T-cell (primary cell): ENCODE results near the gene NDUFS7. TPM values are rescaled to one million over a fixed set of nuclear protein-coding genes. Genes with fewer than 3 reads are reported as not detected.

Source experiments
- ATAC-seq, 4 experiments: fragments of 200-7000 bp in 3 of 4; fragments of 150-1000 bp in 1 of 4; cut with Tn5 transposase; replicated peaks in 1 of 4; 1 replicate in 3 of 4; 2 replicates in 1 of 4; pipeline ENCODE4 v1.10.0; 2021; ENCODE audit warnings: moderate library complexity in 3 of 4, mild to moderate bottlenecking in 2 of 4, moderate number of reproducible peaks in 1 of 4
- CTCF ChIA-PET, 2 donors: fragments of 300-600 bp; sonication (Branson Sonifier 250); formaldehyde crosslinking; loops; one replicate each; lab custom pipeline; 2022; ENCODE audit warnings: antibody characterized with exemption in 2 of 2; lab: Charles Lee
- POLR2A ChIA-PET, 2 donors: fragments of 300-600 bp; sonication (Branson Sonifier 250); formaldehyde crosslinking; loops; one replicate each; lab custom pipeline; 2022; ENCODE audit warnings: antibody characterized with exemption in 2 of 2; lab: Charles Lee
- DNase-seq, 35 experiments: peaks; one replicate each; pipeline versions ENCODE4 v3.0.0 to v3.0.0-alpha.2; 2013 to 2023
- H3K27ac ChIP-seq: one replicate; pipeline ENCODE4 v1.5.1; 2013; ENCODE audit warnings: low read length
- H3K27me3 ChIP-seq, 2 experiments: replicated peaks in 1 of 2; 1 replicate in 1 of 2; 2 replicates in 1 of 2; pipeline versions ENCODE4 v1.6.1 to v1.7.0; 2013; ENCODE audit warnings: low read length in 1 of 2, mixed read lengths in 1 of 2; ENCODE audit not compliant: control insufficient read depth in 2 of 2, insufficient read depth in 2 of 2; ENCODE audit errors: extremely low read depth in 1 of 2
- H3K36me3 ChIP-seq, 2 donors: 1 replicate in 1 of 2; 2 replicates in 1 of 2; pipeline versions ENCODE4 v1.6.1 to v1.7.0; 2013; ENCODE audit warnings: low read length in 1 of 2; ENCODE audit not compliant: control insufficient read depth in 2 of 2, insufficient read depth in 1 of 2; ENCODE audit errors: extremely low read depth in 1 of 2
- H3K4me1 ChIP-seq, 2 experiments: 1 replicate in 1 of 2; 2 replicates in 1 of 2; pipeline versions ENCODE4 v1.6.1 to v1.7.0; 2013; ENCODE audit warnings: low read length in 2 of 2, mixed read lengths in 1 of 2; ENCODE audit not compliant: insufficient read depth in 2 of 2, control insufficient read depth in 1 of 2; ENCODE audit errors: extremely low read depth in 1 of 2
- H3K4me3 ChIP-seq, 2 donors: 1 replicate in 1 of 2; 2 replicates in 1 of 2; pipeline versions ENCODE4 v1.5.1 to v1.7.0; 2013; ENCODE audit warnings: mild to moderate bottlenecking in 2 of 2, low read length in 1 of 2, moderate library complexity in 1 of 2; ENCODE audit not compliant: control insufficient read depth in 1 of 2; ENCODE audit errors: extremely low read depth in 1 of 2
- H3K9me3 ChIP-seq: 2 replicates; pipeline ENCODE4 v1.7.0; 2013
- H3K27ac Mint-ChIP-seq, 2 donors: one replicate each; pipeline ENCODE4 v1.8.0; 2020 to 2021; ENCODE audit warnings: mild to moderate bottlenecking in 2 of 2, mixed read lengths in 2 of 2
- H3K27me3 Mint-ChIP-seq, 2 donors: one replicate each; pipeline ENCODE4 v1.8.0; 2021 to 2022; ENCODE audit warnings: mixed read lengths in 2 of 2
- H3K36me3 Mint-ChIP-seq: one replicate; pipeline ENCODE4 v1.8.0; 2021; ENCODE audit warnings: mixed read lengths
- H3K4me1 Mint-ChIP-seq, 3 donors: one replicate each; pipeline ENCODE4 v1.8.0; 2020 to 2022; ENCODE audit warnings: mixed read lengths in 3 of 3, mild to moderate bottlenecking in 1 of 3
- H3K4me3 Mint-ChIP-seq, 3 donors: one replicate each; pipeline ENCODE4 v1.8.0; 2020 to 2022; ENCODE audit warnings: mild to moderate bottlenecking in 3 of 3, mixed read lengths in 3 of 3, moderate library complexity in 3 of 3
- H3K9me3 Mint-ChIP-seq, 3 donors: one replicate each; pipeline ENCODE4 v1.8.0; 2020 to 2022; ENCODE audit warnings: mixed read lengths in 3 of 3
- WGBS: methylation state at CpG from one replicate; pipeline ENCODE4 v1.1.5; 2013; ENCODE audit warnings: missing lambda C conversion rate; ENCODE audit not compliant: insufficient coverage; 5-methylcytosine and 5-hydroxymethylcytosine counted together
- total RNA-seq, 35 experiments: library from RNA in 6 of 35; stranded (reverse) in 6 of 35; fragments of 120-200 nt in 1 of 35; gene quantifications; one replicate each; pipeline versions ENCODE4 v1.2.1 to v1.2.4 and lab custom pipeline; 2013 to 2026

The NDUFS7 gene
- total RNA-seq, 5 donors from 2014 or later (not counting 1 experiment from before 2014, with no cell fraction given) = 50.3 to 85.5 (median 79.6) TPM

GRCh38 chr19:1422360-1422759, 38.7 kb downstream of the NDUFS7 start:
- peaks cover 8 to 11% (median 9%) of the 10 kb centered on the region in 3 donors for H3K4me1 Mint-ChIP-seq
- peak in 1 of 4 experiments; percentile 6 for ATAC-seq
- H3K27me3 Mint-ChIP-seq = no peaks in the 10 kb centered on the region
- no peak overlapping the region for H3K4me3 Mint-ChIP-seq
- H3K4me3 ChIP-seq = no peak overlapping the region
- ChIA-PET POLR2A (no interaction called here), CTCF (interaction anchor here in 1 of 2 donors (0.5 kb wide), 1 partner anchor 796 kb away, joined by 3 read pairs; no protein-coding TSS in a partner anchor)
- no peaks in the 10 kb centered on the region for H3K9me3 ChIP-seq
- H3K4me1 ChIP-seq = peaks cover 0 to 7% of the 10 kb centered on the region in 2 experiments
- no peaks in the 10 kb centered on the region for H3K27me3 ChIP-seq
- H3K27ac Mint-ChIP-seq = no peak overlapping the region
- 87% methylated on average over 13 of the region's 16 CpGs for WGBS
- no peak overlapping the region for H3K27ac ChIP-seq
- no peak for DNase-seq
- peaks cover 54 to 91% of the 10 kb centered on the region in 2 donors for H3K36me3 ChIP-seq
- peaks cover 43% of the 10 kb centered on the region for H3K36me3 Mint-ChIP-seq
- no peaks in the 10 kb centered on the region for H3K9me3 Mint-ChIP-seq

GRCh38 chr19:1422943-1423342, 39.2 kb downstream of the NDUFS7 start:
- peaks cover 3 to 6% (median 5%) of the 10 kb centered on the region in 3 donors for H3K4me1 Mint-ChIP-seq
- no peak overlapping the region for H3K27ac Mint-ChIP-seq
- no peaks in the 10 kb centered on the region for H3K27me3 ChIP-seq
- no peaks in the 10 kb centered on the region for H3K9me3 Mint-ChIP-seq
- H3K9me3 ChIP-seq = no peaks in the 10 kb centered on the region
- ChIA-PET CTCF (no interaction called here), POLR2A (no interaction called here)
- peaks cover 54 to 90% of the 10 kb centered on the region in 2 donors for H3K36me3 ChIP-seq
- H3K27me3 Mint-ChIP-seq = no peaks in the 10 kb centered on the region
- peaks cover 40% of the 10 kb centered on the region for H3K36me3 Mint-ChIP-seq
- DNase-seq (no peak), ATAC-seq (no peak)
- H3K27ac ChIP-seq = no peak overlapping the region
- whole genome bisulfite sequencing = 94% methylated on average over 17 of the region's 24 CpGs
- H3K4me1 ChIP-seq = peaks cover 0 to 3% of the 10 kb centered on the region in 2 experiments
- H3K4me3 ChIP-seq = no peak overlapping the region
- no peak overlapping the region for H3K4me3 Mint-ChIP-seq

GRCh38 chr19:1423436-1424191, 39.9 kb downstream of the NDUFS7 start:
- Histone ChIP-seq H3K27me3 (no peaks in the 10 kb centered on the region), H3K4me3 (no peak overlapping the region), H3K36me3 (peaks cover 53 to 89% of the 10 kb centered on the region in 2 donors), H3K27ac (no peak overlapping the region), H3K9me3 (no peaks in the 10 kb centered on the region), H3K4me1 (no peaks in the 10 kb centered on the region)
- H3K27me3 Mint-ChIP-seq = no peaks in the 10 kb centered on the region
- WGBS = 94% methylated on average over 33 of the region's 40 CpGs
- ATAC-seq = no peak
- H3K4me1 Mint-ChIP-seq = peaks cover 3 to 6% (median 4%) of the 10 kb centered on the region in 3 donors
- POLR2A ChIA-PET = no interaction called here
- no peak for DNase-seq
- H3K9me3 Mint-ChIP-seq = no peaks in the 10 kb centered on the region
- H3K4me3 Mint-ChIP-seq = no peak overlapping the region
- peaks cover 40% of the 10 kb centered on the region for H3K36me3 Mint-ChIP-seq
- H3K27ac Mint-ChIP-seq = no peak overlapping the region
- CTCF ChIA-PET = interaction anchor here in 1 of 2 donors (0.6 kb wide), 1 partner anchor 905 kb away, joined by 7 read pairs; no protein-coding TSS in a partner anchor

- CTCF ChIA-PET = no interaction called here
- 91% methylated on average over 24 of the region's 42 CpGs for WGBS
- Histone ChIP-seq H3K27me3 (no peaks in the 10 kb centered on the region), H3K36me3 (peaks cover 46 to 89% of the 10 kb centered on the region in 2 donors), H3K27ac (no peak overlapping the region), H3K4me3 (no peak overlapping the region), H3K4me1 (no peaks in the 10 kb centered on the region), H3K9me3 (no peaks in the 10 kb centered on the region)
- DNase-seq (no peak), ATAC-seq (no peak)
- Mint-ChIP-seq H3K27me3 (no peaks in the 10 kb centered on the region), H3K4me1 (peaks cover 3 to 6% (median 3%) of the 10 kb centered on the region in 3 donors), H3K27ac (no peak overlapping the region), H3K9me3 (no peaks in the 10 kb centered on the region), H3K36me3 (peaks cover 35% of the 10 kb centered on the region), H3K4me3 (no peak overlapping the region)
- POLR2A ChIA-PET = no interaction called here
Observed at GRCh38 chr19:1424192-1424955, 40.7 kb downstream of the NDUFS7 start.

GRCh38 chr19:1425102-1425837, 41.6 kb downstream of the NDUFS7 start:
- Mint-ChIP-seq H3K27ac (no peak overlapping the region), H3K36me3 (peaks cover 31% of the 10 kb centered on the region), H3K4me3 (no peak overlapping the region), H3K4me1 (peaks cover 2 to 6% (median 3%) of the 10 kb centered on the region in 3 donors), H3K27me3 (no peaks in the 10 kb centered on the region), H3K9me3 (no peaks in the 10 kb centered on the region)
- Histone ChIP-seq H3K4me3 (no peak overlapping the region), H3K27ac (no peak overlapping the region), H3K36me3 (peaks cover 43 to 93% of the 10 kb centered on the region in 2 donors), H3K27me3 (no peaks in the 10 kb centered on the region), H3K4me1 (no peaks in the 10 kb centered on the region), H3K9me3 (no peaks in the 10 kb centered on the region)
- ATAC-seq (no peak), DNase-seq (no peak)
- ChIA-PET POLR2A (no interaction called here), CTCF (interaction anchor here in 1 of 2 donors (0.5 kb wide), 1 partner anchor 762 kb away, joined by 3 read pairs; the partner anchor contains the start of gene RNF126)
- 97% methylated on average over 33 of the region's 33 CpGs for WGBS

GRCh38 chr19:1425902-1426301, 42.2 kb downstream of the NDUFS7 start:
- ChIA-PET CTCF (no interaction called here), POLR2A (no interaction called here)
- H3K4me3 ChIP-seq = no peak overlapping the region
- Mint-ChIP-seq H3K27ac (no peak overlapping the region), H3K4me3 (no peak overlapping the region), H3K27me3 (no peaks in the 10 kb centered on the region), H3K9me3 (no peaks in the 10 kb centered on the region), H3K36me3 (peaks cover 27% of the 10 kb centered on the region), H3K4me1 (peaks cover 2 to 6% (median 3%) of the 10 kb centered on the region in 3 donors)
- no peaks in the 10 kb centered on the region for H3K9me3 ChIP-seq
- no peaks in the 10 kb centered on the region for H3K4me1 ChIP-seq
- H3K36me3 ChIP-seq = peaks cover 37 to 89% of the 10 kb centered on the region in 2 donors
- 100% methylated on average over 5 of the region's 14 CpGs for WGBS
- ATAC-seq (no peak), DNase-seq (no peak)
- no peak overlapping the region for H3K27ac ChIP-seq
- no peaks in the 10 kb centered on the region for H3K27me3 ChIP-seq
